HepG2 (cell line): ENCODE results near the gene EPN3. TPM values are rescaled to one million over a fixed set of nuclear protein-coding genes. Genes with fewer than 3 reads are reported as not detected.
A peak's percentile ranks its signal among the peaks of the same experiment; 100 is the strongest.

Experiments used
- ATAC-seq: fragments of 200-7000 bp; cut with Tn5 transposase; 3 replicates; pipeline ENCODE4 v1.9.1; 2020; ENCODE audit warnings: mild to moderate bottlenecking, moderate library complexity
- BruUV-seq: library from RNA; stranded (reverse); fragments of 400-500 nt; replicated peaks from 2 replicates; lab custom pipeline; 2021; lab: Mats Ljungman, UMichigan
- CTCF ChIA-PET: fragments of 300-600 bp; formaldehyde crosslinking; extraction: SDS; loops from one replicate; lab custom pipeline; 2021; ENCODE audit warnings: low total read pairs, inconsistent platforms, low intra/inter-chr PET ratio; lab: Yijun Ruan, JAX
- POLR2A ChIA-PET: fragments of 350-600 bp; sonication (Branson Sonifier 250); formaldehyde crosslinking; loops from one replicate; lab custom pipeline; 2020; ENCODE audit warnings: antibody characterized with exemption, inconsistent platforms; lab: Yijun Ruan, JAX
- DNase-seq: peaks from one replicate; pipeline ENCODE4 v3.0.0-alpha.2; 2015; ENCODE audit warnings: low spot score
- FAIRE-seq: peaks from 3 replicates; lab custom pipeline; 2011; peaks lifted over from hg19 to GRCh38; lab: Jason Lieb, UNC
- H2AFZ ChIP-seq: one replicate; pipeline ENCODE4 v1.6.1; 2011; ENCODE audit warnings: low read length, inconsistent platforms
- H3K27ac ChIP-seq: fragments of 300-600 bp; 3 replicates; pipeline ENCODE4 v1.8.0; 2011; ENCODE audit warnings: mixed run types, mild to moderate bottlenecking, mixed read lengths, low read length, inconsistent platforms; ENCODE audit not compliant: insufficient read depth; ENCODE audit errors: extremely low read length
- H3K27me3 ChIP-seq, 2 experiments: fragments of 200-600 bp in 1 of 2; 2 replicates in 1 of 2; 3 replicates in 1 of 2; pipeline versions ENCODE4 v1.6.0 to v1.8.0; 2011; ENCODE audit warnings: low read length in 2 of 2, mild to moderate bottlenecking in 2 of 2, moderate library complexity in 2 of 2, inconsistent platforms in 1 of 2; ENCODE audit not compliant: insufficient read depth in 2 of 2, control insufficient read depth in 1 of 2
- H3K36me3 ChIP-seq, 2 experiments: fragments of 200-600 bp in 1 of 2; replicated peaks in 1 of 2; 2 replicates in 1 of 2; 3 replicates in 1 of 2; pipeline versions ENCODE4 v1.5.1 to v1.8.0; 2011; ENCODE audit warnings: low read length in 2 of 2, inconsistent platforms in 1 of 2; ENCODE audit not compliant: insufficient read depth in 2 of 2, control insufficient read depth in 1 of 2
- H3K4me1 ChIP-seq: 2 replicates; pipeline ENCODE4 v1.5.1; 2012; ENCODE audit warnings: low read length, inconsistent platforms; ENCODE audit not compliant: insufficient read depth
- H3K4me2 ChIP-seq: 2 replicates; pipeline ENCODE4 v1.6.0; 2011; ENCODE audit warnings: low read depth, low read length, inconsistent platforms
- H3K4me3 ChIP-seq, 3 experiments: fragments of 200-600 bp in 1 of 3; sonication (generic), shearing (Covaris generic) in 1 of 3; replicated peaks in 1 of 3; 2 replicates each; pipeline ENCODE4 v1.5.1; 2011 to 2016; ENCODE audit warnings: low read length in 3 of 3, inconsistent platforms in 2 of 3, low read depth in 2 of 3, mild to moderate bottlenecking in 2 of 3, control low read depth in 1 of 3, mixed read lengths in 1 of 3; ENCODE audit not compliant: insufficient read depth in 1 of 3
- H3K79me2 ChIP-seq: one replicate; pipeline ENCODE4 v1.6.1; 2011; ENCODE audit warnings: low read length, inconsistent platforms; ENCODE audit not compliant: insufficient read depth
- H3K9ac ChIP-seq: 2 replicates; pipeline ENCODE4 v1.6.0; 2011; ENCODE audit warnings: mild to moderate bottlenecking, low read depth, low read length, inconsistent platforms; ENCODE audit not compliant: insufficient read depth
- H3K9me3 ChIP-seq: 2 replicates; pipeline ENCODE4 v1.5.1; 2012; ENCODE audit warnings: mild to moderate bottlenecking, low read length
- H4K20me1 ChIP-seq: 2 replicates; pipeline ENCODE4 v1.6.0; 2011; ENCODE audit warnings: inconsistent platforms, mild to moderate bottlenecking, low read length, moderate library complexity; ENCODE audit not compliant: insufficient read depth
- E2F5 ChIP-seq: sonication (generic); formaldehyde crosslinking; conservative IDR thresholded peaks from 2 replicates; pipeline ENCODE4 v1.4.0; 2020; ENCODE audit warnings: missing genetic modification reagents
- EZH2 ChIP-seq: conservative IDR thresholded peaks from 2 replicates; pipeline ENCODE4 v1.6.1; 2012; ENCODE audit warnings: mild to moderate bottlenecking, low read depth, low read length, moderate library complexity
- IRX3 ChIP-seq: sonication (generic); formaldehyde crosslinking; IDR thresholded peaks from 2 replicates; pipeline ENCODE4 v1.8.1; 2023; ENCODE audit warnings: mild to moderate bottlenecking, low read depth, missing genetic modification reagents, borderline replicate concordance
- MAZ ChIP-seq, 2 experiments: sonication (generic) in 1 of 2; formaldehyde crosslinking in 1 of 2; IDR thresholded peaks; 2 replicates each; pipeline versions ENCODE4 v1.5.0 to v1.6.1; 2012 to 2020; ENCODE audit warnings: low read depth in 2 of 2, mild to moderate bottlenecking in 2 of 2, borderline replicate concordance in 1 of 2, improper control_type of control experiment in 1 of 2, low read length in 1 of 2, missing genetic modification reagents in 1 of 2, moderate library complexity in 1 of 2
- RERE ChIP-seq: IDR thresholded peaks from 2 replicates; pipeline ENCODE4 v1.6.1; 2016; ENCODE audit warnings: low read depth, missing genetic modification reagents, missing compliant biosample characterization
- STAT5B ChIP-seq: sonication (generic); formaldehyde crosslinking; IDR thresholded peaks from 2 replicates; pipeline ENCODE4 v1.4.0; 2020; ENCODE audit warnings: missing genetic modification reagents
- TEAD3 ChIP-seq: optimal IDR thresholded peaks from 2 replicates; pipeline ENCODE3; 2016; ENCODE audit warnings: borderline replicate concordance
- UBTF ChIP-seq: sonication (generic); formaldehyde crosslinking; IDR thresholded peaks from 2 replicates; pipeline ENCODE4 v1.4.0; 2020; ENCODE audit warnings: mild to moderate bottlenecking, missing genetic modification reagents
- ZFX ChIP-seq: sonication (generic); formaldehyde crosslinking; IDR thresholded peaks from 2 replicates; pipeline ENCODE4 v1.4.0; 2020; ENCODE audit warnings: mild to moderate bottlenecking, low read depth, missing genetic modification reagents, moderate library complexity
- ZNF556 ChIP-seq: sonication (generic); formaldehyde crosslinking; IDR thresholded peaks from 2 replicates; pipeline ENCODE4 v1.4.0; 2020; ENCODE audit warnings: mild to moderate bottlenecking, missing genetic modification reagents, borderline replicate concordance
- ZNF615 ChIP-seq: sonication (generic); formaldehyde crosslinking; IDR thresholded peaks from 2 replicates; pipeline ENCODE4 v1.5.0; 2020; ENCODE audit warnings: mild to moderate bottlenecking, missing genetic modification reagents, borderline replicate concordance
- WGBS: methylation state at CpG from one replicate; pipeline ENCODE4 v1.1.6; 2017; ENCODE audit warnings: low lambda C conversion rate; 5-methylcytosine and 5-hydroxymethylcytosine counted together
- in situ Hi-C: cut with HindIII; loops from 2 replicates; pipeline ENCODE4 v1.10.0; 2017; ENCODE audit warnings: low pct_unique_long_range_greater_than_20kb; ENCODE audit not compliant: extremely low pct_ligation_motif_present
- intact Hi-C: fragments of 100-400 bp; cut with micrococcal nuclease; formaldehyde crosslinking; loops from one replicate; pipeline ENCODE4 v1.10.0; 2022; ENCODE audit not compliant: unreplicated experiment
- polyA plus RNA-seq, 8 experiments: library from polyadenylated mRNA; depleted of rRNA in 3 of 8; stranded (reverse) in 7 of 8; unstranded in 1 of 8; fragments of >200 nt; fragmentation: Illumina TruSeq in 4 of 8; extraction: Trizol in 4 of 8; gene quantifications; 2 replicates each; pipeline versions ENCODE4 v1.2.1 to v1.2.3, GENCODE V29; 2011 to 2016; ENCODE audit warnings: low read depth in 4 of 8, missing spikeins in 1 of 8, mixed read lengths in 1 of 8; ENCODE audit not compliant: insufficient read depth in 1 of 8
- total RNA-seq, 5 experiments: library from RNA; depleted of rRNA; stranded (reverse); fragments of >200 nt; fragmentation: Illumina TruSeq; extraction: Trizol; gene quantifications; 2 replicates each; pipeline ENCODE4 v1.2.3, GENCODE V29; 2016; ENCODE audit warnings: low read depth in 1 of 5

The EPN3 gene
- total and polyA plus RNA-seq, 2 of the 13 experiments (the other 11 are each of a cell fraction or from before 2014, with no cell fraction given), result 0.11 to 0.95 TPM

DNA sequence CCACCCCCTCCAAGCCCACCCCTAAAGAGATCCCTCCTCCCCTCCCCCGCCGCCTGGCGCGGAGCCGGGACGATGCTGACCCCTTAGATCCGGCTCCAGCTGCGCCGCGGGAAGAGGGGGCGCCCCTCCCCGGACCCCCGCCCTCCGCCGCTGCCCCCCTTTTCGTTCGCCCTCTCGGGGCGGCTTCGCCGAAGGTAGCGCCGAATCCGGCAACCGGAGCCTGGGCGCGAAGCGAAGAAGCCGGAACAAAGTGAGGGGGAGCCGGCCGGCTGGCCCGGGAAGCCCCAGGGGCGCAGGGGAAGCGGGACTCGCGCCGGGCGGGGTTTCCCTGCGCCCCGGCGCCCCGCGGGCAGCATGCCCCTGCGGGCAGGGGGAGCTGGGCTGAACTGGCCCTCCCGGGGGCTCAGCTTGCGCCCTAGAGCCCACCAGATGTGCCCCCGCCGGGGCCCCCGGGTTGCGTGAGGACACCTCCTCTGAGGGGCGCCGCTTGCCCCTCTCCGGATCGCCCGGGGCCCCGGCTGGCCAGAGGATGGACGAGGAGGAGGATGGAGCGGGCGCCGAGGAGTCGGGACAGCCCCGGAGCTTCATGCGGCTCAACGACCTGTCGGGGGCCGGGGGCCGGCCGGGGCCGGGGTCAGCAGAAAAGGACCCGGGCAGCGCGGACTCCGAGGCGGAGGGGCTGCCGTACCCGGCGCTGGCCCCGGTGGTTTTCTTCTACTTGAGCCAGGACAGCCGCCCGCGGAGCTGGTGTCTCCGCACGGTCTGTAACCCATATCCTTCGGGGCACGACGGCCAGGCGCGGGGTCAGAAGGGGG, 28.6 kb downstream of the EPN3 start:
- H3K4me1 ChIP-seq, result peaks cover 9% of the 10 kb centered on the region
- no peak for FAIRE-seq
- no peak overlapping the region for H3K27ac ChIP-seq
- ChIA-PET POLR2A (interaction anchor here (0.5 to 2.5 kb wide), 14 partner anchors 10 to 305 kb away, joined by 3 to 8 read pairs (median 6); partner anchors contain the start of genes LUC7L3, SPATA20 and TOB1), CTCF (no interaction called here)
- peaks cover 28 to 48% of the 10 kb centered on the region in 2 experiments for H3K27me3 ChIP-seq
- intact Hi-C loops, result no loop called here
- H3K4me2 ChIP-seq, result peak overlapping the region; percentile 69
- peaks cover 5% of the 10 kb centered on the region; the same call in 1 of the 2 replicates for H4K20me1 ChIP-seq
- BruUV-seq, result no TSS peak
- no peaks in the 10 kb centered on the region for H3K9me3 ChIP-seq
- in situ Hi-C loops, result no loop called here
- no peaks in the 10 kb centered on the region for H3K79me2 ChIP-seq
- no peak for DNase-seq
- peak overlapping the region; percentile 27 to 65 (median 35); a peak in 4 of 6 replicates for H3K4me3 ChIP-seq
- H2AFZ ChIP-seq, result no peak overlapping the region
- peak; percentile 2; the same call in 2 of the 3 replicates for ATAC-seq
- H3K36me3 ChIP-seq, result no peaks in the 10 kb centered on the region
- WGBS, result 5% methylated on average over 39 of the region's 88 CpGs
- H3K9ac ChIP-seq, result no peak overlapping the region
- TF ChIP-seq TEAD3 (CRISPR knock-in tag), result no peak
- TF ChIP-seq E2F5 (CRISPR knock-in tag), result no peak
- no peak for TF ChIP-seq ZFX (CRISPR knock-in tag)
- TF ChIP-seq EZH2, result peak; percentile 97
- no peak for TF ChIP-seq MAZ (IDR thresholded peaks at IDR 0.05; ENCODE audit: borderline replicate concordance, low read depth, low read length)
- TF ChIP-seq MAZ (CRISPR knock-in tag; IDR thresholded peaks at IDR 0.05; ENCODE audit: low read depth), result 0 out of 2 replicates have a peak, but pooled peaks have one; percentile 8
- TF ChIP-seq RERE (CRISPR knock-in tag), result no peak
- TF ChIP-seq ZNF615 (CRISPR knock-in tag), result no peak
- TF ChIP-seq STAT5B (CRISPR knock-in tag), result no peak
- TF ChIP-seq ZNF556 (CRISPR knock-in tag), result no peak
- TF ChIP-seq UBTF (CRISPR knock-in tag), result peak; percentile 9; the same call in 1 of the 2 replicates
- 0 out of 2 replicates have a peak, but pooled peaks have one; percentile 3 for TF ChIP-seq IRX3 (CRISPR knock-in tag)
